ENCODE measurements around the gene ARX.

GRCh38 chrX:24965372-24965771 lies 50.4 kb downstream of the ARX start:
- TF ChIP-seq NFE2 (IDR thresholded peaks at IDR 0.05; ENCODE audit: low read depth) (no peak), POLR2A (conservative IDR thresholded peaks at IDR 0.05) (no peak), MAFK (IDR thresholded peaks at IDR 0.05; ENCODE audit: low read length) (no peak), SMARCA4 (IDR thresholded peaks at IDR 0.05) (no peak), NONO (IDR thresholded peaks at IDR 0.05; ENCODE audit: low read depth in 2 of 2, low read length in 1 of 2) (no peak), IFI16 (CRISPR knock-in tag; IDR thresholded peaks at IDR 0.05) (no peak), POLR2AphosphoS5 (IDR thresholded peaks at IDR 0.05; ENCODE audit: control insufficient read depth, insufficient read depth, low read depth, low read length) (no peak)
- TF ChIP-seq, protein P1, sequence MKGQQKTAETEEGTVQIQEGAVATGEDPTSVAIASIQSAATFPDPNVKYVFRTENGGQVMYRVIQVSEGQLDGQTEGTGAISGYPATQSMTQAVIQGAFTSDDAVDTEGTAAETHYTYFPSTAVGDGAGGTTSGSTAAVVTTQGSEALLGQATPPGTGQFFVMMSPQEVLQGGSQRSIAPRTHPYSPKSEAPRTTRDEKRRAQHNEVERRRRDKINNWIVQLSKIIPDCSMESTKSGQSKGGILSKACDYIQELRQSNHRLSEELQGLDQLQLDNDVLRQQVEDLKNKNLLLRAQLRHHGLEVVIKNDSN (CRISPR knock-in tag; IDR thresholded peaks at IDR 0.05), result no peak
- TF ChIP-seq, protein P2, sequence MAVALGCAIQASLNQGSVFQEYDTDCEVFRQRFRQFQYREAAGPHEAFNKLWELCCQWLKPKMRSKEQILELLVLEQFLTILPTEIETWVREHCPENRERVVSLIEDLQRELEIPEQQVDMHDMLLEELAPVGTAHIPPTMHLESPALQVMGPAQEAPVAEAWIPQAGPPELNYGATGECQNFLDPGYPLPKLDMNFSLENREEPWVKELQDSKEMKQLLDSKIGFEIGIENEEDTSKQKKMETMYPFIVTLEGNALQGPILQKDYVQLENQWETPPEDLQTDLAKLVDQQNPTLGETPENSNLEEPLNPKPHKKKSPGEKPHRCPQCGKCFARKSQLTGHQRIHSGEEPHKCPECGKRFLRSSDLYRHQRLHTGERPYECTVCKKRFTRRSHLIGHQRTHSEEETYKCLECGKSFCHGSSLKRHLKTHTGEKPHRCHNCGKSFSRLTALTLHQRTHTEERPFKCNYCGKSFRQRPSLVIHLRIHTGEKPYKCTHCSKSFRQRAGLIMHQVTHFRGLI (CRISPR knock-in tag; IDR thresholded peaks at IDR 0.05), result no peak
